Activated T-cell treated with anti-CD3 and anti-CD28 coated beads for 4 hours (primary cell): ENCODE results near the gene ANO7.
A peak's percentile ranks its signal among the peaks of the same experiment; 100 is the strongest.

ENCODE experiments used
- DNase-seq: peaks from one replicate; pipeline ENCODE4 v3.0.0-alpha.2; 2020

The ANO7 gene

GRCh38 chr2:241257419-241258032, 69.0 kb downstream of the ANO7 start:
- no peak for DNase-seq

GRCh38 chr2:241258505-241259280, 70.2 kb downstream of the ANO7 start:
- DNase-seq = no peak

GRCh38 chr2:241260911-241261310, 72.4 kb downstream of the ANO7 start:
- no peak for DNase-seq

GRCh38 chr2:241261628-241262027, 73.2 kb downstream of the ANO7 start:
- DNase-seq = no peak

- DNase-seq = no peak
Measured at GRCh38 chr2:241263061-241263460, 74.6 kb downstream of the ANO7 start.

GRCh38 chr2:241265506-241265905, 77.0 kb downstream of the ANO7 start:
- no peak for DNase-seq

- no peak for DNase-seq
Measured at GRCh38 chr2:241267249-241268067, 79.0 kb downstream of the ANO7 start.

GRCh38 chr2:241268306-241268705, 79.8 kb downstream of the ANO7 start:
- DNase-seq = no peak

GRCh38 chr2:241268716-241269445, 80.4 kb downstream of the ANO7 start:
- no peak for DNase-seq

- DNase-seq = no peak
Measured at GRCh38 chr2:241269707-241270520, 81.4 kb downstream of the ANO7 start.

GRCh38 chr2:241270531-241270930, 82.1 kb downstream of the ANO7 start:
- no peak for DNase-seq

- peak; percentile 40 for DNase-seq
Measured at GRCh38 chr2:241271706-241272302, 83.3 kb downstream of the ANO7 start.

GRCh38 chr2:241272303-241273209, 84.1 kb downstream of the ANO7 start:
- DNase-seq = peak; percentile 33

GRCh38 chr2:241273210-241274020, 84.9 kb downstream of the ANO7 start:
- DNase-seq = no peak

GRCh38 chr2:241274127-241274526, 85.7 kb downstream of the ANO7 start:
- no peak for DNase-seq
